SKM-1 (cell line): ENCODE measurements around the gene FAM98C.

ENCODE experiments used
- DNase-seq: peaks from one replicate; lab custom pipeline; 2025; ENCODE audit not compliant: unreplicated experiment; lab: John Stamatoyannopoulos, UW

The FAM98C gene

DNA sequence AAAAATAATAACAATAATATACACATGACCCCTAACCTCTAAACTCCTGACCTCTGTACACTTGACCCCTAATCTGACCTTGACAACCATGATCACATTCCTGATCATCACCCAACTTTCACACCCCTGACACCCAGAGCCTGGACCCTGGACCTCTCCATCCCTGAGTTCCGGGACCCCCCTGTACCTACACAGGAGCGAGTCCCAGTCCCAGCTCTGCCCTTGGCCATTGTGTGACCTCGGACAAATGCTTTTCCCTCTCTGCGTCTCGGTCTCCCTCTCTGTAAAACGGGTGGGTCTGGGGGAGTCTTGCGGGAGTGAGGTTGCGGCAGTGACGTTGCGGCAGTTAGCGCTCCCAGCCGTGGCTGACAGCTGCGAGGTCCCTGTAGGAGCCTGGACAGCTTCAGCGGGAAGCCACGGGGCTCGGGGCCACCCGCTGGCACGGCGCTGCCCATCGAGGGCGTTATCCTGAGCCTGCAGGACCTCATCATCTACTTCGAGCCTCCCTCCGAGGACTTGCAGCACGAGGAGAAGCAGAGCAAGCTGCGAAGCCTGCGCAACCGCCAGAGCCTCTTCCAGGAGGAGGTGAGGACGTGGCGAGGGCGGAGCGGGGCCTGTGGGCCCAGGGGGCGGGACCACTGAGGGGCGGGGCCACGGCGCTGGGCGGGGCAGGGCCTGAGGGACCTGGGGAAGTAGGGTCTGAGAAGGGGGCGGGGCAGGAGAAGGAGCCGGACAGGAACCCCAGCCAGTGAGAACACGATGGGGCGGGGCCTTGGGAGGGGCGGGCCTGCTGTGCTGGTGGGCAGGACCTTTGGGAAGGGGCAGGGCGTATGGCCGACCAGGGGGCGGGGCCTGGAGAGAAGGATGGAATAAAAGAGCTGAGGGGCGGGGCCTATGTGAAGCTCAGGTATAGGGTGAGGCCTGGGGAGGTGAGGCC is 49.8 kb downstream of the FAM98C start:
- DNase-seq = no peak

DNA sequence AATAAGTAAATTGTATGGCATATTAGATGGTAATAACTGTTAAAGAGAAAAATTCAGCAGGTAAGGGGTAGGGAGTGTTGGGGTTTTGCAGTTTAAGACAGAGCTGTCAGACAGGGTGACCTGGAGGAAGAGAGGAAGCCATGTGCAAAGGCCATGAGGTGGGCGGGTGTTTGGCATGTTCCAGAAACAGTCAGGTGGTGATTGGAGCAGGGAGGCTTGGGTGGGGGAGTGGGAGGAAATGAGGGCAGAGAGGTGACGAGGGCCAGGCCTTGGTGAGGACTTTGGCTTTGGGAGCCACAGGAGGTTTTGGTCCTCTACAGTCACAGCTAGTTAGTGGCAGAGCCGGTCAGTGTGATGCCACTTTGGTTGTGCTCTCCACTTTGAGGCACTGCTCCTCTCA is 50.7 kb downstream of the FAM98C start:
- no peak for DNase-seq

DNA sequence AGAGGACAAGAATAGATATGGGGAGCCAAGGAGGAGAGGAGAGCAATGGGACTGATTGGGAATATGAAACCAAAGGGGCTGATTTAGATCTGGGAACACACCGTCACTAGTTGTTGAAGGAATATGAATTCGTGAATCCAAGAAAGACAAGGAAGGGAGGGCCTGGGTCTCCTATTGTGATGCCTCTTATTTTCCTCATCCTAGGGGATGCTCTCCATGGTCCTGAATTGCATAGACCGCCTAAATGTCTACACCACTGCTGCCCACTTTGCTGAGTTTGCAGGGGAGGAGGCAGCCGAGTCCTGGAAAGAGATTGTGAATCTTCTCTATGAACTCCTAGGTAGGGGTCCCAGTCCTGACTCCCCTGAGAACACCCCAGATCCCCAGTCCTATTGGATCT is 52.1 kb downstream of the FAM98C start:
- DNase-seq = no peak

DNA sequence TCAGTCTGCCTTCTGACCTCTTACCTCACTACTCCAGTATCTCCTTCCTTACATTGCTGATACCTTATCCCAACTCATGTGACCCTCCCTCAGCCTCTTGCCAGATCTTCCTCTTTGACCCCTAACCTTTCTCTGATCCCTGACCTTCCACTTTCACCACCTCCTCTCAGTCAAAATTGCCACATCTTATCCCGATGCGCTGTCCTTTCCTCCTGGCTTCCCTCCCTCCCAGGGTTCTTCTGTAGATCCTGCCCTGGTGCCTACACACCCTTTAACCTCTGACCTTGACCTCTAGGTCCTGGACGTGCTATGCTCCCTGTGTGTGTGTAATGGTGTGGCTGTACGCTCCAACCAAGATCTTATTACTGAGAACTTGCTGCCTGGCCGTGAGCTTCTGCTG is 54.3 kb downstream of the FAM98C start:
- no peak for DNase-seq

DNA sequence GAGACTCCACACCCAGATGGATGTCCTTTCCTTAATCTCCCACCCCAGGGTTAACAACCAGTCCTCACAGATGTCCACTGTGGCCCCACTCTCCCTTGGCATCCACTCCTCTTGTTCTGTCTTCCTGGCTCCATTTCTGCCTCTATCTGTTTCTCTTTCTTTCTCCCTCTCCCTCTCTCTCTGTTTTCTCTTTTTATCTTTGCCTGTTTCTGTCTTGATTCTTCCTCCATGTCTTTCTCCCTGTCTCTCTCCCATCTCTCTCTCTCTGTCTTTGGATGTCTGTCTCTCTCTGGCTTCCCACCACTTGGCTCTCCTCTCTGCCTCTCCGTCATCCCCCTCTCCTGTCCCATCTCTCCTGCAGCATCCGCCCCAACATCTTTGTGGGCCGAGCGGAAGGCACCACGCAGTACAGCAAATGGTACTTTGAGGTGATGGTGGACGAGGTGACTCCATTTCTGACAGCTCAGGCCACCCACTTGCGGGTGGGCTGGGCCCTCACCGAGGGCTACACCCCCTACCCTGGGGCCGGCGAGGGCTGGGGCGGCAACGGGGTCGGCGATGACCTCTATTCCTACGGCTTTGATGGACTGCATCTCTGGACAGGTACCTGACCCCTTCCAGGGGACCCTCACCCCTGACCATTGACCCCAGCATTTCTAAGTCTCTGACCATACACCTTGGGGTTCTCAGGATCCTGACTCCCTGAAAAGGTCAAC is 55.0 kb downstream of the FAM98C start:
- DNase-seq = no peak
